ENCODE measurements around the gene EIF4A3.
"Not testable (repeated sequence)": the region's sequence is repeated elsewhere in the genome, so short reads cannot be mapped to it uniquely, and the experiment has no call there.

Gene EIF4A3

GRCh38 chr17:80163336-80163735 is 16.4 kb upstream of the EIF4A3 start:
- FAIRE-seq, result no peak
- no peak for DNase-seq (ENCODE audit: insufficient read length, low spot score)
- TF ChIP-seq POLR2A (IDR thresholded peaks at IDR 0.05; ENCODE audit: low read depth, low read length) (no peak), TAF1 (IDR thresholded peaks at IDR 0.05; ENCODE audit: low read depth, low read length) (no peak), POU2F2 (IDR thresholded peaks at IDR 0.05; ENCODE audit: low read depth, low read length) (no peak), PAX5 (IDR thresholded peaks at IDR 0.05; ENCODE audit: insufficient read depth, low read length, severe bottlenecking) (no peak), SPI1 (IDR thresholded peaks at IDR 0.05; ENCODE audit: low read depth, low read length) (no peak), POLR2AphosphoS5 (IDR thresholded peaks at IDR 0.05; ENCODE audit: low read depth, low read length) (no peak)

- DNase-seq (ENCODE audit: insufficient read length, low spot score), result no peak
- TF ChIP-seq POLR2A (IDR thresholded peaks at IDR 0.05; ENCODE audit: low read depth, low read length) (no peak), POU2F2 (IDR thresholded peaks at IDR 0.05; ENCODE audit: low read depth, low read length) (no peak), TAF1 (IDR thresholded peaks at IDR 0.05; ENCODE audit: low read depth, low read length) (no peak), SPI1 (IDR thresholded peaks at IDR 0.05; ENCODE audit: low read depth, low read length) (no peak), PAX5 (IDR thresholded peaks at IDR 0.05; ENCODE audit: insufficient read depth, low read length, severe bottlenecking) (no peak), POLR2AphosphoS5 (IDR thresholded peaks at IDR 0.05; ENCODE audit: low read depth, low read length) (no peak)
- no peak for FAIRE-seq
Observed at GRCh38 chr17:80160536-80160935, 13.6 kb upstream of the EIF4A3 start.

DNA sequence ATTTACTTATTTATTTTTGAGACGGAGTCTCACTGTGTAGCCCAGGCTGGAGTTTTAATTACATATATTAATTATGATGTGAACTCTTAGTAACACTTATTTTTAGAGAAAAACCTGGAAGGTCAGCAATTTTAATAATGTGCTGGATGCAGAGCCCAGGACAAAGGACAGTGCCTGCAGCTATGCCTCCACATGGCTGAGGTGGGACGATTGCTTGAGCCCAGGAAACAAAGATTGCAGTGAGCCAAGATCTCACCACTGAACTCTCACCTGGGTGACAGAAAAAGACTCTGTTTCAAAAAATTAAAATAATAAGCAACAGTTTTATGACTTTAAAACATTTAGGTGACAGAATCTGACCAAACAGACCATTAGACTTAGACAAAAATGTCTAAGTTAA is 11.9 kb upstream of the EIF4A3 start:
- no peak for TF ChIP-seq TAF1 (IDR thresholded peaks at IDR 0.05; ENCODE audit: low read depth, low read length)
- no peak for TF ChIP-seq POLR2A (IDR thresholded peaks at IDR 0.05; ENCODE audit: low read depth, low read length)
- TF ChIP-seq SPI1 (IDR thresholded peaks at IDR 0.05; ENCODE audit: low read depth, low read length), result no peak
- no peak for TF ChIP-seq POU2F2 (IDR thresholded peaks at IDR 0.05; ENCODE audit: low read depth, low read length)
- DNase-seq (ENCODE audit: insufficient read length, low spot score) (no peak), FAIRE-seq (no peak)

DNA sequence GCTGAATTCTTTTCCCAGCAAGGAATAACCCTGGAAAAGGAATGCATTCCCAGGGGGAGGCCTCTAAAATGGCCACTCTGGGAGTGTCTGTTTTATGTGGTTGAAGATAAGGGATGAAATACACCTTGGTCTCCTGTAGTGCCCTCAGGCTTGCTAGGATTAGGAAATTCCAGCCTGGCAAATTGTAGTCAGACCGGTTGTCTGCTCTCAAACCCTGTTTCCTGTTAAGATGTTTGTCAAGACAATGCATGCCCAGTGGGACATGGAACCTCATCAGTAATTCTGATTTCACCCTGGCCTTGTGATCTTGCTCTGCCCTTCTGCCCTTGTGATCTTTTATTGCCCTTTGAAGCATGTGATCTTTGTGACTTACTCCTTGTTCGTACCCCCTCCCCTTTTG is 8.7 kb upstream of the EIF4A3 start:
- FAIRE-seq, result not testable (repeated sequence)

DNA sequence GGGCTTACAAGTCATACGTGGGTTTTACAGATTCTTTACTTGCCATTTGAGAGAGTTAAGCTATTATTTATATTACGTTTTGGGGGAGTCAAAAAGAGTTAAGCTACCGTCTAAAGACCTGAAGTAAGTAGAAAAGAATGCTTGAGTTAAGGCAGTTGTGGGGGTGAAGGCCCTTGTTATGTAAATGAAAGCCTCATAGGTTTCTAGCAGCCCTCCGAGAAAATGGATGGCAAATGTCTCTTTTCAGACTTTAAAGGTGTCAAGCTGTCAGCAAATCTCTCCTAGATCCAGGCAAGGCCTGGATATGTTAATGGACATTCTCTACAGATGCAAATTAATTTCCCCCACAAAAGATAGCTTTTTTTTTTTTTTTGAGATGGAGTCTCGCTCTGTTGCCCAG is 7.2 kb upstream of the EIF4A3 start:
- no peak for DNase-seq (ENCODE audit: insufficient read length, low spot score)
- FAIRE-seq, result no peak
- no peak for TF ChIP-seq PAX5 (IDR thresholded peaks at IDR 0.05; ENCODE audit: insufficient read depth, low read length, severe bottlenecking)
- no peak for TF ChIP-seq POU2F2 (IDR thresholded peaks at IDR 0.05; ENCODE audit: low read depth, low read length)
- TF ChIP-seq TAF1 (IDR thresholded peaks at IDR 0.05; ENCODE audit: low read depth, low read length), result no peak
- TF ChIP-seq SPI1 (IDR thresholded peaks at IDR 0.05; ENCODE audit: low read depth, low read length), result no peak
- TF ChIP-seq POLR2A (IDR thresholded peaks at IDR 0.05; ENCODE audit: low read depth, low read length), result no peak
- TF ChIP-seq POLR2AphosphoS5 (IDR thresholded peaks at IDR 0.05; ENCODE audit: low read depth, low read length), result no peak

More for the DNA sequence above, 8.7 kb upstream of the EIF4A3 start:
- not testable (repeated sequence) for DNase-seq (ENCODE audit: insufficient read length, low spot score)

DNA sequence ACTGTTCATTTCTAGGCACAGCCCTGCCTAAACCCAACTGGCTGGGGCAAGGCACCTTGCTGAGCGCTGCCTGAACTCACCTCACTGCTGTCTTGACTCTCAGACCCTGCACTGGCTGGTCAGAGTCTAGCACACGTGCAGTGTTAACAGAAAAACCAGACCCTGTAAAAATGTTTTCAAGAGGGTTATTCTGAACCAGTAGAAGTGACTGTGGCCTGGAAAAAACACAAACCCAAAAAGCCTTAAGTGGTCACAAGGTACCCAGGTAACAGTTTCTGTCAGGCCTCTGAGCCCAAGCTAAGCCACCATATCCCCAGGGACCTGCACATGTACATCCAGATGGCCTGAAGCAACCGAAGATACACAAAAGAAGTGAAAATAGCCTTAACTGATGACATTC is 6.1 kb upstream of the EIF4A3 start:
- FAIRE-seq (peak; percentile 31), DNase-seq (ENCODE audit: insufficient read length, low spot score) (no peak)
- TF ChIP-seq POLR2AphosphoS5 (IDR thresholded peaks at IDR 0.05; ENCODE audit: low read depth, low read length), result no peak
- no peak for TF ChIP-seq SPI1 (IDR thresholded peaks at IDR 0.05; ENCODE audit: low read depth, low read length)
- no peak for TF ChIP-seq POLR2A (IDR thresholded peaks at IDR 0.05; ENCODE audit: low read depth, low read length)
- no peak for TF ChIP-seq TAF1 (IDR thresholded peaks at IDR 0.05; ENCODE audit: low read depth, low read length)
- no peak for TF ChIP-seq POU2F2 (IDR thresholded peaks at IDR 0.05; ENCODE audit: low read depth, low read length)
- TF ChIP-seq PAX5 (IDR thresholded peaks at IDR 0.05; ENCODE audit: insufficient read depth, low read length, severe bottlenecking), result no peak

GRCh38 chr17:80152081-80152702 is 5.3 kb upstream of the EIF4A3 start:
- no peak for FAIRE-seq
- DNase-seq (ENCODE audit: insufficient read length, low spot score), result no peak
- no peak for TF ChIP-seq POU2F2 (IDR thresholded peaks at IDR 0.05; ENCODE audit: low read depth, low read length)
- TF ChIP-seq POLR2AphosphoS5 (IDR thresholded peaks at IDR 0.05; ENCODE audit: low read depth, low read length), result no peak
- no peak for TF ChIP-seq POLR2A (IDR thresholded peaks at IDR 0.05; ENCODE audit: low read depth, low read length)
- no peak for TF ChIP-seq SPI1 (IDR thresholded peaks at IDR 0.05; ENCODE audit: low read depth, low read length)
- TF ChIP-seq TAF1 (IDR thresholded peaks at IDR 0.05; ENCODE audit: low read depth, low read length), result no peak
- no peak for TF ChIP-seq PAX5 (IDR thresholded peaks at IDR 0.05; ENCODE audit: insufficient read depth, low read length, severe bottlenecking)

DNA sequence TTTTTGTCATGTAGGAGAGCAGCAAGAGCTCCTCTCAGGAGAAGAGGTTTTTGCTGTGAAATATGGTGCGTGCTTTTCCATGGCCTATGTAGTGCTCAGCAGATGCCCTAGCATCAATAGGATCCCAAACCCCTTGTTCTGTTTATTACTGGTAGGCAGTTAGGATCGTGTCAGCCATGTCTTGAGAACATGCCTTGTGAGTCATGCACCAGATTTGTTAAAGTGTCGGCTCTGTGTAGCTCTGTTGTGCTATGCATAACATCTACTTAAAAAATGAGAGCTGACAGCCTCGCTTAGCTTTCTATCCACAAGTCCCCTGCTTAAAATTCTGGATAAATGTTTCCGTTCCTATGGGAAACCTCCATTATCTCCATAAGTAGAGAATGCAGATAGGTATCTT is 4.4 kb upstream of the EIF4A3 start:
- TF ChIP-seq SPI1 (IDR thresholded peaks at IDR 0.05; ENCODE audit: low read depth, low read length) (no peak), POU2F2 (IDR thresholded peaks at IDR 0.05; ENCODE audit: low read depth, low read length) (no peak), POLR2A (IDR thresholded peaks at IDR 0.05; ENCODE audit: low read depth, low read length) (no peak), PAX5 (IDR thresholded peaks at IDR 0.05; ENCODE audit: insufficient read depth, low read length, severe bottlenecking) (no peak), POLR2AphosphoS5 (IDR thresholded peaks at IDR 0.05; ENCODE audit: low read depth, low read length) (no peak), TAF1 (IDR thresholded peaks at IDR 0.05; ENCODE audit: low read depth, low read length) (no peak)

DNA sequence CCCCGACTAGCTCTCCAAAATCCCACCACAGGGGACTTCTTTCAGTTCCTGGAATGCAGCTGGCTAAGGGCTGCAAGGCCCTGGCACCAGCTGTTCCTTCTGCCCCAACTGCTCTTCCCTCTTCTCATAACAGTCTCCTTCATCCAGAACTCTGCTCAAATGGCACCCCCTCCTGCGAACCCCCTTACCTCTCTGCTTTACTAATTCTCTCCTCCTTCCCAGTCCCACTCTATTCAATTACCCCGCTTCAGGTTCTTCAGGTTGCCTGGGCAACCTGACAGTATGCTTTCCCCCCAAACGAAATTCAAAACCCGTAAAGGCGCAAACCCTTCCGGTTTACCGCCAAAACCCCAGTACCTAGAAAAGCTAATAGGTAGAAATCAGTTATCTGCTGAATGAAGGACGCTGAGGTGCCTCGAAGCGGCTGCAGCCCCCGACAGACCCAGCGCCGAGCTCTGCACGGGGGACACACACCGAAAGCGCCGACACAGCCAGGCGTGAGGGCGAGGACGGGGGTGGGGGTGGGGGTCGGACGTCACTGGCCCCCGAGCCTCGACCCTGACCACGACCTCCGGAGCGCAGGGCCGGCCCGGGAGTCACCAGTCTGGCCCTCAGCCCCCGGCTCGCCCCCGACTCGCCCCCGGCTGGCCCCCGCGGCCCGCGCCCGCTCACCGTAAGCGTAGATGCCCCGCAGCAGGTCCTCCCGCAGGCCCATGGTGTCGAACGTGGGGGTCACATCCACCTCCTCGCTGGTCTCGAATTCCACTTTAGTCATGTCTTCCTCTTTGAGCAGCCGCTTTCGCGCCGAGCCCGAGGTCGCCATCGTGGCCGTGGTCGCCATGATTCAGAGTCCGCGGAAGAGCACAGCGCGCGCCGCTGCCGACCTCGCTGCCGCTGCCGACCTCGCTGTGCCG is 550 bp downstream of the EIF4A3 start:
- TF ChIP-seq POU2F2 (IDR thresholded peaks at IDR 0.05; ENCODE audit: low read depth, low read length) (no peak), SPI1 (IDR thresholded peaks at IDR 0.05; ENCODE audit: low read depth, low read length) (0 out of 2 replicates have a peak, but pooled peaks have one; percentile 14)
- no peak for FAIRE-seq
- DNase-seq (ENCODE audit: insufficient read length, low spot score), result no peak

More for the DNA sequence above, 4.4 kb upstream of the EIF4A3 start:
- FAIRE-seq (no peak), DNase-seq (ENCODE audit: insufficient read length, low spot score) (no peak)
